MCF 10A (cell line): Measurements from ENCODE around the gene CTDSP2. TPM values are rescaled to one million over a fixed set of nuclear protein-coding genes. Genes with fewer than 3 reads are reported as not detected.

Source experiments
- BruUV-seq: library from RNA; stranded (reverse); fragments of 400-500 nt; replicated peaks from 2 replicates; lab custom pipeline; 2021; lab: Mats Ljungman, UMichigan
- CTCF ChIA-PET: fragments of 300-600 bp; sonication (Branson Sonifier 250); formaldehyde crosslinking; extraction: SDS; loops from one replicate; lab custom pipeline; 2021; ENCODE audit warnings: antibody characterized with exemption, inconsistent platforms; lab: Yijun Ruan, JAX
- POLR2A ChIA-PET: fragments of 300-600, 350-650 bp; sonication (Branson Sonifier 250); formaldehyde crosslinking; extraction: SDS; loops from one replicate; lab custom pipeline; 2020; ENCODE audit warnings: antibody characterized with exemption, inconsistent platforms; lab: Yijun Ruan, JAX
- DNase-seq: peaks from one replicate; pipeline ENCODE4 v3.0.0-alpha.2; 2018; ENCODE audit not compliant: unreplicated experiment
- H3K27ac Mint-ChIP-seq: one replicate; pipeline ENCODE4 v1.8.0; 2022; ENCODE audit warnings: mild to moderate bottlenecking, low read depth, mixed read lengths; ENCODE audit not compliant: unreplicated experiment
- H3K27me3 Mint-ChIP-seq: one replicate; pipeline ENCODE4 v1.8.0; 2022; ENCODE audit warnings: mixed read lengths; ENCODE audit not compliant: insufficient read depth, unreplicated experiment
- H3K36me3 Mint-ChIP-seq: one replicate; pipeline ENCODE4 v1.8.0; 2022; ENCODE audit warnings: mild to moderate bottlenecking, moderate library complexity, mixed read lengths; ENCODE audit not compliant: insufficient read depth, unreplicated experiment
- H3K4me1 Mint-ChIP-seq: one replicate; pipeline ENCODE4 v1.8.0; 2022; ENCODE audit warnings: mixed read lengths; ENCODE audit not compliant: insufficient read depth, unreplicated experiment
- H3K4me3 Mint-ChIP-seq: one replicate; pipeline ENCODE4 v1.8.0; 2022; ENCODE audit warnings: mild to moderate bottlenecking, moderate library complexity, mixed read lengths; ENCODE audit not compliant: unreplicated experiment
- H3K9me3 Mint-ChIP-seq: one replicate; pipeline ENCODE4 v1.8.0; 2022; ENCODE audit warnings: mixed read lengths; ENCODE audit not compliant: unreplicated experiment
- CTCF ChIP-seq: fragments of 200-600 bp; IDR thresholded peaks from one replicate; pipeline ENCODE4 v1.8.0; 2022; ENCODE audit warnings: antibody characterized with exemption, mild to moderate bottlenecking; ENCODE audit not compliant: unreplicated experiment
- intact Hi-C: fragments of 100-400 bp; cut with micrococcal nuclease; formaldehyde crosslinking; loops from 2 replicates; pipeline ENCODE4 v1.14.1; 2022
- total RNA-seq: library from RNA; stranded (reverse); gene quantifications from 2 replicates; pipeline ENCODE4 v1.2.3, GENCODE V29; 2022

The CTDSP2 gene
- total RNA-seq, 1 experiment from 2014 or later = 73.4 TPM

GRCh38 chr12:57817261-57817989 is 29.1 kb downstream of the CTDSP2 start:
- BruUV-seq = no TSS peak
- H3K9me3 Mint-ChIP-seq = no peaks in the 10 kb centered on the region
- no peaks in the 10 kb centered on the region for H3K27me3 Mint-ChIP-seq
- no peak for DNase-seq
- intact Hi-C loops = no loop called here
- TF ChIP-seq CTCF = no peak
- peaks cover 5% of the 10 kb centered on the region for H3K4me1 Mint-ChIP-seq
- H3K27ac Mint-ChIP-seq = no peak overlapping the region
- ChIA-PET CTCF (interaction anchor here (0.5 to 3.5 kb wide), 6 partner anchors 11 to 167 kb away, joined by 3 to 27 read pairs (median 4); no protein-coding TSS in a partner anchor), POLR2A (interaction anchor here (0.6 to 1.6 kb wide), 4 partner anchors 18 to 86 kb away, joined by 3 to 8 read pairs (median 4); no protein-coding TSS in a partner anchor)
- no peak overlapping the region for H3K4me3 Mint-ChIP-seq
- peaks cover 38% of the 10 kb centered on the region for H3K36me3 Mint-ChIP-seq

- H3K36me3 Mint-ChIP-seq = peaks cover 31% of the 10 kb centered on the region
- no peak overlapping the region for H3K27ac Mint-ChIP-seq
- intact Hi-C loops = no loop called here
- DNase-seq = peak; percentile 39
- no peaks in the 10 kb centered on the region for H3K9me3 Mint-ChIP-seq
- peaks cover 5% of the 10 kb centered on the region for H3K4me1 Mint-ChIP-seq
- H3K27me3 Mint-ChIP-seq = no peaks in the 10 kb centered on the region
- TF ChIP-seq CTCF = no peak
- CTCF ChIA-PET = interaction anchor here (1.0 to 3.5 kb wide), 4 partner anchors 9 to 82 kb away, joined by 3 to 27 read pairs (median 4); no protein-coding TSS in a partner anchor
- POLR2A ChIA-PET = interaction anchor here (1.6 kb wide), 1 partner anchor 87 kb away, joined by 4 read pairs; no protein-coding TSS in a partner anchor
- TSS peak; percentile 1 for BruUV-seq
- no peak overlapping the region for H3K4me3 Mint-ChIP-seq
Measured at GRCh38 chr12:57816855-57817151, 29.7 kb downstream of the CTDSP2 start.

- POLR2A ChIA-PET = no interaction called here
- Mint-ChIP-seq H3K27ac (no peak overlapping the region), H3K36me3 (peaks cover 26% of the 10 kb centered on the region), H3K4me1 (peaks cover 5% of the 10 kb centered on the region), H3K9me3 (no peaks in the 10 kb centered on the region), H3K4me3 (no peak overlapping the region), H3K27me3 (no peaks in the 10 kb centered on the region)
- no TSS peak for BruUV-seq
- no peak for TF ChIP-seq CTCF
- intact Hi-C loops = no loop called here
- CTCF ChIA-PET = interaction anchor here (0.6 to 4.3 kb wide), 7 partner anchors 9 to 233 kb away, joined by 3 to 18 read pairs (median 4); no protein-coding TSS in a partner anchor
- no peak for DNase-seq
Measured at GRCh38 chr12:57816001-57816854, 30.3 kb downstream of the CTDSP2 start.
